Measurements from ENCODE around the gene AOPEP. TPM values are rescaled to one million over a fixed set of nuclear protein-coding genes. Genes with fewer than 3 reads are reported as not detected.
"Not testable (repeated sequence)": the region's sequence is repeated elsewhere in the genome, so short reads cannot be mapped to it uniquely, and the experiment has no call there.

Gene AOPEP
- total RNA-seq, 1 experiment from 2014 or later, result 89.5 TPM

GRCh38 chr9:94875300-94876020 is 149.0 kb downstream of the AOPEP start:
- peaks cover 35% of the 10 kb centered on the region for H3K4me1 Mint-ChIP-seq (ENCODE audit: low read depth, unreplicated experiment)

GRCh38 chr9:94878804-94879203 is 152.3 kb downstream of the AOPEP start:
- H3K27me3 Mint-ChIP-seq (ENCODE audit: unreplicated experiment); BruUV-seq (replicated peaks); intact Hi-C loops (cut with micrococcal nuclease; ENCODE audit: unreplicated experiment); H3K9me3 Mint-ChIP-seq (ENCODE audit: low read depth, unreplicated experiment); DNase-seq; H3K4me1 Mint-ChIP-seq (ENCODE audit: low read depth, unreplicated experiment); H3K36me3 Mint-ChIP-seq (ENCODE audit: insufficient read depth, unreplicated experiment); H3K27ac Mint-ChIP-seq (ENCODE audit: unreplicated experiment); H3K4me3 Mint-ChIP-seq (ENCODE audit: low read depth, unreplicated experiment); CTCF ChIA-PET: not testable (repeated sequence)

More at GRCh38 chr9:94875300-94876020, 149.0 kb downstream of the AOPEP start:
- no TSS peak for BruUV-seq (replicated peaks)
- Mint-ChIP-seq H3K9me3 (ENCODE audit: low read depth, unreplicated experiment) (no peaks in the 10 kb centered on the region), H3K27ac (ENCODE audit: unreplicated experiment) (no peak overlapping the region), H3K36me3 (ENCODE audit: insufficient read depth, unreplicated experiment) (no peaks in the 10 kb centered on the region), H3K27me3 (ENCODE audit: unreplicated experiment) (no peaks in the 10 kb centered on the region), H3K4me3 (ENCODE audit: low read depth, unreplicated experiment) (no peak overlapping the region)
- no peak for TF ChIP-seq CTCF (IDR thresholded peaks at IDR 0.05; ENCODE audit: unreplicated experiment)
- CTCF ChIA-PET, result no interaction called here
- intact Hi-C loops (cut with micrococcal nuclease; ENCODE audit: unreplicated experiment), result no loop called here
- DNase-seq, result no peak

- H3K4me1 Mint-ChIP-seq (ENCODE audit: low read depth, unreplicated experiment), result peaks cover 7% of the 10 kb centered on the region
- DNase-seq, result no peak
- BruUV-seq (replicated peaks), result no TSS peak
- no peak for TF ChIP-seq CTCF (IDR thresholded peaks at IDR 0.05; ENCODE audit: unreplicated experiment)
- H3K36me3 Mint-ChIP-seq (ENCODE audit: insufficient read depth, unreplicated experiment), result no peaks in the 10 kb centered on the region
- CTCF ChIA-PET, result no interaction called here
- H3K4me3 Mint-ChIP-seq (ENCODE audit: low read depth, unreplicated experiment), result no peak overlapping the region
- intact Hi-C loops (cut with micrococcal nuclease; ENCODE audit: unreplicated experiment), result no loop called here
- H3K9me3 Mint-ChIP-seq (ENCODE audit: low read depth, unreplicated experiment), result no peaks in the 10 kb centered on the region
- no peak overlapping the region for H3K27ac Mint-ChIP-seq (ENCODE audit: unreplicated experiment)
- no peaks in the 10 kb centered on the region for H3K27me3 Mint-ChIP-seq (ENCODE audit: unreplicated experiment)
These were observed 152.7 kb downstream of the AOPEP start for GRCh38 chr9:94879230-94879629.

GRCh38 chr9:94881023-94881422 is 154.5 kb downstream of the AOPEP start:
- Mint-ChIP-seq H3K4me3 (ENCODE audit: low read depth, unreplicated experiment) (no peak overlapping the region), H3K27me3 (ENCODE audit: unreplicated experiment) (no peaks in the 10 kb centered on the region), H3K36me3 (ENCODE audit: insufficient read depth, unreplicated experiment) (no peaks in the 10 kb centered on the region), H3K9me3 (ENCODE audit: low read depth, unreplicated experiment) (no peaks in the 10 kb centered on the region), H3K27ac (ENCODE audit: unreplicated experiment) (no peak overlapping the region), H3K4me1 (ENCODE audit: low read depth, unreplicated experiment) (peaks cover 7% of the 10 kb centered on the region)
- no peak for DNase-seq
- intact Hi-C loops (cut with micrococcal nuclease; ENCODE audit: unreplicated experiment), result no loop called here
- CTCF ChIA-PET, result no interaction called here
- BruUV-seq (replicated peaks), result no TSS peak
- no peak for TF ChIP-seq CTCF (IDR thresholded peaks at IDR 0.05; ENCODE audit: unreplicated experiment)

- DNase-seq, result no peak
- intact Hi-C loops (cut with micrococcal nuclease; ENCODE audit: unreplicated experiment), result no loop called here
- no TSS peak for BruUV-seq (replicated peaks)
- CTCF ChIA-PET, result no interaction called here
- Mint-ChIP-seq H3K4me1 (ENCODE audit: low read depth, unreplicated experiment) (peaks cover 10% of the 10 kb centered on the region), H3K27me3 (ENCODE audit: unreplicated experiment) (no peaks in the 10 kb centered on the region), H3K27ac (ENCODE audit: unreplicated experiment) (no peak overlapping the region), H3K4me3 (ENCODE audit: low read depth, unreplicated experiment) (no peak overlapping the region), H3K36me3 (ENCODE audit: insufficient read depth, unreplicated experiment) (no peaks in the 10 kb centered on the region), H3K9me3 (ENCODE audit: low read depth, unreplicated experiment) (no peaks in the 10 kb centered on the region)
- no peak for TF ChIP-seq CTCF (IDR thresholded peaks at IDR 0.05; ENCODE audit: unreplicated experiment)
These were observed 155.0 kb downstream of the AOPEP start for GRCh38 chr9:94881454-94881853.
